Body of pancreas (tissue), 4 donors: ENCODE results near the gene PRR12. TPM values are rescaled to one million over a fixed set of nuclear protein-coding genes. Genes with fewer than 3 reads are reported as not detected.

ENCODE experiments used
- ATAC-seq: fragments of 150-250 bp; one replicate; pipeline ENCODE4 v1.9.1; 2016
- DNase-seq, 4 donors: peaks; one replicate each; pipeline ENCODE4 v3.0.0-alpha.2; 2019
- H3K27ac ChIP-seq, 4 donors: fragments of 200-600 bp; sonication (generic); 1 replicate in 3 of 4; 2 replicates in 1 of 4; pipeline versions ENCODE4 v1.5.1 to v1.6.1; 2016 to 2019; ENCODE audit warnings: mild to moderate bottlenecking in 1 of 4, mixed read lengths in 1 of 4, moderate library complexity in 1 of 4
- H3K27me3 ChIP-seq, 2 donors: fragments of 200-600 bp; sonication (generic); one replicate each; pipeline ENCODE4 v1.6.0; 2016; ENCODE audit warnings: mild to moderate bottlenecking in 1 of 2
- H3K36me3 ChIP-seq, 2 donors: fragments of 200-600 bp; sonication (generic); replicated peaks in 1 of 2; 2 replicates each; pipeline ENCODE4 v1.5.1; 2016; ENCODE audit warnings: low read depth in 2 of 2; ENCODE audit not compliant: insufficient read depth in 1 of 2
- H3K4me1 ChIP-seq: fragments of 200-600 bp; sonication (generic); one replicate; pipeline ENCODE4 v1.6.0; 2016
- H3K4me3 ChIP-seq, 2 donors: fragments of 200-600 bp; sonication (generic); 1 replicate in 1 of 2; 2 replicates in 1 of 2; pipeline ENCODE4 v1.5.1; 2016 to 2019
- H3K9me3 ChIP-seq, 3 donors: fragments of 200-600 bp; sonication (generic); 1 replicate in 2 of 3; 2 replicates in 1 of 3; pipeline ENCODE4 v1.5.1; 2016
- CTCF ChIP-seq, 7 experiments: fragments of 450-650 bp in 4 of 7; fragments of 200-600 bp in 3 of 7; sonication (generic) in 3 of 7; IDR thresholded peaks; one replicate each; pipeline ENCODE4 v1.5.1; 2016 to 2019; ENCODE audit warnings: antibody characterized with exemption in 7 of 7
- POLR2A ChIP-seq, 3 donors: fragments of 450-650 bp; IDR thresholded peaks; one replicate each; pipeline ENCODE4 v1.6.1; 2016; ENCODE audit warnings: antibody characterized with exemption in 3 of 3, mild to moderate bottlenecking in 2 of 3
- WGBS, 2 donors: methylation state at CpG; one replicate each; pipeline ENCODE4 v1.1.5; 2017; 5-methylcytosine and 5-hydroxymethylcytosine counted together
- intact Hi-C: fragments of 100-400 bp; cut with DNase I; formaldehyde crosslinking; loops from one replicate; pipeline ENCODE4 v1.15.1; 2023
- total RNA-seq, 2 donors: library from RNA; depleted of rRNA; stranded (reverse); fragments of >200 nt; gene quantifications; one replicate each; pipeline ENCODE4 v1.1.0, GENCODE V29; 2016

Gene PRR12
- total RNA-seq, 2 donors from 2014 or later, result 8.0 to 23.4 TPM

DNA sequence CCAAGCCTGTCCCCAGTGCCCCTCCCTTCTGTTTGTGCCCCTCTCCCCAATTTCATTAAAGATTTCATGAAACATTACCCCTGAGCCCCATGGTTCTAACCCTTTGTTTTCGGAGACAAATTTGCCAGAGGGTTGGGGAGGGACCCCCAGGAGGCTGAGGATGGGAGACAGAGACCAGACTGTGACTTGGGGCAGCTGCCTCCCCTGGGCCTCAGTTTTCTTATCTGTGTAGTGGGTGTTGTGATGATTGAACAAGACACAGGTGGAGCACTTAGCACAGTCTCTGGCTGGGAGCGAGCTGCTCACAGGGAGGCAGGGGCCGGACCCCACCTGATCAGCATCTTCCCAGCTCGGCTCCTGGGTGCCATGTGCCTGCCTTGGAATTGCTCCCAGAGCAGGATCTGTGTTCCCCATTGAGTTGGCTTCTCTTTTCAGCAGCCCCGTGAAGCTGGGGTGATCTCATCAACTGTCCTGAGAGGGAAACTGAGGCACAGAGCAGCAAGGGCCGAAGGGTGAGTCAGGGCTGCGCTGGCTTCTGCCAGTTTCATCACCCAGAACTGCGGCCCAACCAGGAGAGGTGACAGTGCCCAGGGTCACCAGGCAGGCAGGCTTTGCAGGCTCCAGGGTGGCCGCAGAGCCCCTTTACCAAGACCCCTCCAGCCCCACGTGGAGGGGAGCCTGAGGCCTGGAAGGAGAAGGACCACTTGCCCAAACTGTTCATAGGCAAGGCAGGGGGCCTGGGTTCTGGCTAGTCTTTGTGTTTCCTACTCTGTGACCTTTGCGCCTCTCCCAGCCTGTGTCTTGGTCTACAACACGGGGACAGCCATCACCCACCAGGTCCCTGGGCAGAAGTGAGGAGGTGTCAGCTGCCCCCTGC is 67.8 kb downstream of the PRR12 start:
- ATAC-seq (no peak), DNase-seq (no peak)
- Histone ChIP-seq H3K36me3 (peaks cover 7 to 30% of the 10 kb centered on the region in 2 donors), H3K27me3 (no peaks in the 10 kb centered on the region), H3K4me3 (no peak overlapping the region), H3K9me3 (no peaks in the 10 kb centered on the region), H3K27ac (no peak overlapping the region), H3K4me1 (peaks cover 5% of the 10 kb centered on the region)
- intact Hi-C loops, result no loop called here
- 89% methylated on average over 8 to 12 of the region's 12 CpGs for WGBS, 2 donors
- no peak for TF ChIP-seq CTCF (IDR thresholded peaks at IDR 0.05)
- TF ChIP-seq POLR2A (IDR thresholded peaks at IDR 0.05), result no peak

GRCh38 chr19:49660338-49660961 is 69.5 kb downstream of the PRR12 start:
- Histone ChIP-seq H3K27ac (no peak overlapping the region), H3K27me3 (no peaks in the 10 kb centered on the region), H3K9me3 (no peaks in the 10 kb centered on the region), H3K4me3 (no peak overlapping the region), H3K36me3 (peaks cover 7 to 24% of the 10 kb centered on the region in 2 donors), H3K4me1 (peaks cover 12% of the 10 kb centered on the region)
- no peak for TF ChIP-seq POLR2A (IDR thresholded peaks at IDR 0.05)
- no peak for TF ChIP-seq CTCF (IDR thresholded peaks at IDR 0.05)
- DNase-seq, result no peak
- no peak for ATAC-seq
- WGBS, 2 donors, result 91 to 96% methylated on average over 10 to 15 of the region's 15 CpGs
- intact Hi-C loops, result no loop called here

- intact Hi-C loops, result no loop called here
- DNase-seq (no peak), ATAC-seq (no peak)
- Histone ChIP-seq H3K27ac (no peak overlapping the region), H3K27me3 (no peaks in the 10 kb centered on the region), H3K36me3 (peaks cover 7 to 17% of the 10 kb centered on the region in 2 donors), H3K4me1 (peaks cover 22% of the 10 kb centered on the region), H3K4me3 (no peak overlapping the region), H3K9me3 (no peaks in the 10 kb centered on the region)
- TF ChIP-seq CTCF (IDR thresholded peaks at IDR 0.05) (no peak), POLR2A (IDR thresholded peaks at IDR 0.05) (no peak)
- 91 to 95% methylated on average over 13 to 16 of the region's 16 CpGs for WGBS, 2 donors
These were observed 71.0 kb downstream of the PRR12 start for GRCh38 chr19:49662011-49662410.

GRCh38 chr19:49663224-49663623 is 72.2 kb downstream of the PRR12 start:
- intact Hi-C loops, result no loop called here
- Histone ChIP-seq H3K27me3 (no peaks in the 10 kb centered on the region), H3K9me3 (no peaks in the 10 kb centered on the region), H3K36me3 (peaks cover 7 to 11% of the 10 kb centered on the region in 2 donors), H3K4me3 (no peak overlapping the region), H3K4me1 (peaks cover 23% of the 10 kb centered on the region), H3K27ac (peak overlapping the region in 2 of 4 donors; percentile 94)
- WGBS, 2 donors, result 78 to 85% methylated on average over 11 to 12 of the region's 12 CpGs
- no peak for TF ChIP-seq POLR2A (IDR thresholded peaks at IDR 0.05)
- TF ChIP-seq CTCF (IDR thresholded peaks at IDR 0.05), result no peak
- ATAC-seq (no peak), DNase-seq (no peak)
